GM19463 (cell line): ENCODE results near the gene CDV3.

Source experiments
- ATAC-seq: cut with Tn5 transposase; IDR thresholded peaks from one replicate; pipeline ENCODE4 v1.9.1; 2021; ENCODE audit warnings: mild to moderate bottlenecking, moderate library complexity; ENCODE audit not compliant: unreplicated experiment

The CDV3 gene

GRCh38 chr3:133563816-133564215, 9.7 kb upstream of the CDV3 start:
- ATAC-seq = no peak

GRCh38 chr3:133568294-133569014, 5.0 kb upstream of the CDV3 start:
- ATAC-seq = no peak

- no peak for ATAC-seq
Observed at GRCh38 chr3:133570139-133570936, 3.1 kb upstream of the CDV3 start.

GRCh38 chr3:133570937-133571320, 2.6 kb upstream of the CDV3 start:
- ATAC-seq = no peak

- ATAC-seq = no peak
Observed at GRCh38 chr3:133572158-133573053, 1.1 kb upstream of the CDV3 start.

- ATAC-seq = peak; percentile 65
Observed at GRCh38 chr3:133573054-133573628, 345 bp upstream of the CDV3 start.

- peak; percentile 38 for ATAC-seq
Observed at GRCh38 chr3:133574260-133574881, 885 bp downstream of the CDV3 start.

GRCh38 chr3:133575086-133575485, 1.6 kb downstream of the CDV3 start:
- ATAC-seq = no peak

- ATAC-seq = no peak
Observed at GRCh38 chr3:133576169-133576568, 2.7 kb downstream of the CDV3 start.

GRCh38 chr3:133578548-133579191, 5.2 kb downstream of the CDV3 start:
- no peak for ATAC-seq

GRCh38 chr3:133583396-133583795, 9.9 kb downstream of the CDV3 start:
- ATAC-seq = no peak

GRCh38 chr3:133588035-133588434, 14.5 kb downstream of the CDV3 start:
- ATAC-seq = no peak

GRCh38 chr3:133588784-133589465, 15.4 kb downstream of the CDV3 start:
- no peak for ATAC-seq

- no peak for ATAC-seq
Observed at GRCh38 chr3:133589503-133589902, 16.0 kb downstream of the CDV3 start.

GRCh38 chr3:133591271-133591742, 17.8 kb downstream of the CDV3 start:
- no peak for ATAC-seq

GRCh38 chr3:133592843-133593242, 19.4 kb downstream of the CDV3 start:
- no peak for ATAC-seq

GRCh38 chr3:133593243-133593642, 19.8 kb downstream of the CDV3 start:
- ATAC-seq = no peak

- no peak for ATAC-seq
Observed at GRCh38 chr3:133595341-133595740, 21.9 kb downstream of the CDV3 start.

GRCh38 chr3:133598405-133598804, 24.9 kb downstream of the CDV3 start:
- no peak for ATAC-seq
